ENCODE results near the gene MRPL20. TPM values are rescaled to one million over a fixed set of nuclear protein-coding genes. Genes with fewer than 3 reads are reported as not detected.

The MRPL20 gene
- total and polyA plus RNA-seq, 9 of the 15 experiments (the other 6 are each of a cell fraction or from before 2014, with no cell fraction given) = 180 to 671 (median 229) TPM

DNA sequence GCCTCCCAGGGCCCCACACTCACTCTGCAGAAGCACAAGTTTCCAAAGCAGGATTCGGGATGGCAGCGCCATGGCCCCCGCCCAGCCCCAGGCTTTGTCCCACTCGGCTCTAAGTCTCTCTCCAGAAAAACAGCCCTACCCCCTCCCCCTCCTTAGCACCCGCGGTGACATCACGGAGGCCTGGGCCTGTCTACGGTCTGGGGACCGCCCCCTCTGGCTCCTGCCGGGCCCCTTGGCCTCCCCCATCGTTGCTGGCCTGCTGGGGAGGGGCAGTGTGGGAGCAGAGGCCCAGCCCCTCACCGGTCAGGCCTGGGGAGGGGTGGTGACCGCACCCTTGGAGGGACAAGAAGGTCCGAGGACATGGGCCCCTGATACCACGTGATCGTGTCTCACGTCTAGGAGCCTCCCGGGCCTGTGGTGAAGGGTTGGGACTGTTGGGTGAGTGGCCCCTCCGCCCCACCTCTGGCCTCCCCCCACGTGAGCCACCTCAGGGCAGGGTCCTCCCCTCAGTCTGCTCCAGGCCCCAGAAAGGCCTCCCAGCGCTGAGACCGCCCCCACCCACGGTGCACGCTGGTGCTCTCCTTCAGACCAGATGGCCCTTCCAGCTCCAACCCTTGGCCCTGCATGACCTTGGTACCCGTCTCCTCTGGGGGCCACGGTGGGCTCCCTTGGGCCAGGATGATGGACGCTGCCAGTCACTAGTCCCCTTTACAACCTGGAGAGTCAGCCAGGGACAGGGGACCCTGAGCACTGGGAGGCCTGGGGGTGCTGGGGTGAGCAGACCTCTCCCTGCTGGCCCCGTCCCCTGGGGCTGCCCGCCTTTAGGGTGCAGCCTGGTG, 48.4 kb downstream of the MRPL20 start, which contains the start of gene MXRA8 (continued):
- TF ChIP-seq KDM4B (IDR thresholded peaks at IDR 0.05; ENCODE audit: borderline replicate concordance in 2 of 2, low read depth in 1 of 2) = peak in 1 of 2 experiments; percentile 44; a peak in 1 of 4 replicates
- no peak for TF ChIP-seq EP300 (IDR thresholded peaks at IDR 0.05; ENCODE audit: low read length)
- peak; percentile 44 for TF ChIP-seq PHF20 (IDR thresholded peaks at IDR 0.05; ENCODE audit: partially characterized antibody)
- TF ChIP-seq FIP1L1 (IDR thresholded peaks at IDR 0.05; ENCODE audit: low read depth, low read length, poor library complexity, severe bottlenecking) = peak; percentile 53
- TF ChIP-seq, protein P1, sequence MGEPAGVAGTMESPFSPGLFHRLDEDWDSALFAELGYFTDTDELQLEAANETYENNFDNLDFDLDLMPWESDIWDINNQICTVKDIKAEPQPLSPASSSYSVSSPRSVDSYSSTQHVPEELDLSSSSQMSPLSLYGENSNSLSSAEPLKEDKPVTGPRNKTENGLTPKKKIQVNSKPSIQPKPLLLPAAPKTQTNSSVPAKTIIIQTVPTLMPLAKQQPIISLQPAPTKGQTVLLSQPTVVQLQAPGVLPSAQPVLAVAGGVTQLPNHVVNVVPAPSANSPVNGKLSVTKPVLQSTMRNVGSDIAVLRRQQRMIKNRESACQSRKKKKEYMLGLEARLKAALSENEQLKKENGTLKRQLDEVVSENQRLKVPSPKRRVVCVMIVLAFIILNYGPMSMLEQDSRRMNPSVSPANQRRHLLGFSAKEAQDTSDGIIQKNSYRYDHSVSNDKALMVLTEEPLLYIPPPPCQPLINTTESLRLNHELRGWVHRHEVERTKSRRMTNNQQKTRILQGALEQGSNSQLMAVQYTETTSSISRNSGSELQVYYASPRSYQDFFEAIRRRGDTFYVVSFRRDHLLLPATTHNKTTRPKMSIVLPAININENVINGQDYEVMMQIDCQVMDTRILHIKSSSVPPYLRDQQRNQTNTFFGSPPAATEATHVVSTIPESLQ (CRISPR knock-in tag; IDR thresholded peaks at IDR 0.05) = peak; percentile 25; the same call in 1 of the 2 replicates
- no peak for TF ChIP-seq MTA1 (IDR thresholded peaks at IDR 0.05; ENCODE audit: borderline replicate concordance)
- TF ChIP-seq NFE2 (IDR thresholded peaks at IDR 0.05; ENCODE audit: low read depth) = no peak
- no peak for TF ChIP-seq NR4A1 (CRISPR knock-in tag; IDR thresholded peaks at IDR 0.05)
- peak; percentile 81 for TF ChIP-seq NR4A1 (tag; IDR thresholded peaks at IDR 0.05)
- TF ChIP-seq YY1 (IDR thresholded peaks at IDR 0.05; ENCODE audit: borderline replicate concordance in 1 of 3, control insufficient read depth in 1 of 3, extremely low read depth in 1 of 3, insufficient read depth in 3 of 3, insufficient read length in 1 of 3, insufficient replicate concordance in 2 of 3, low read depth in 1 of 3, low read length in 2 of 3) = peak in 1 of 3 experiments; percentile 3
- no peak for TF ChIP-seq POLR3A (IDR thresholded peaks at IDR 0.05; ENCODE audit: borderline replicate concordance, extremely low read depth, insufficient read depth, insufficient read length)
- TF ChIP-seq CCAR2 (IDR thresholded peaks at IDR 0.05; ENCODE audit: low read depth, low read length) = no peak
- TF ChIP-seq POLR2A (conservative IDR thresholded peaks at IDR 0.05) = peak; percentile 50; the same call in 1 of the 2 replicates
- TF ChIP-seq JUND (IDR thresholded peaks at IDR 0.05; ENCODE audit: borderline replicate concordance, low read depth, low read length) = peak; percentile 76; the same call in 1 of the 2 replicates
- TF ChIP-seq JUND (tag; IDR thresholded peaks at IDR 0.05; ENCODE audit: borderline replicate concordance, low read depth, low read length) = peak; percentile 44; the same call in 1 of the 3 replicates
- TF ChIP-seq ESRRA (IDR thresholded peaks at IDR 0.05; ENCODE audit: borderline replicate concordance, low read depth) = peak; percentile 75
- no peak for TF ChIP-seq BACH1 (tag; IDR thresholded peaks at IDR 0.05)
- peak; percentile 56; the same call in 1 of the 2 replicates for TF ChIP-seq CTBP1 (IDR thresholded peaks at IDR 0.05; ENCODE audit: borderline replicate concordance)
- TF ChIP-seq, protein P2, sequence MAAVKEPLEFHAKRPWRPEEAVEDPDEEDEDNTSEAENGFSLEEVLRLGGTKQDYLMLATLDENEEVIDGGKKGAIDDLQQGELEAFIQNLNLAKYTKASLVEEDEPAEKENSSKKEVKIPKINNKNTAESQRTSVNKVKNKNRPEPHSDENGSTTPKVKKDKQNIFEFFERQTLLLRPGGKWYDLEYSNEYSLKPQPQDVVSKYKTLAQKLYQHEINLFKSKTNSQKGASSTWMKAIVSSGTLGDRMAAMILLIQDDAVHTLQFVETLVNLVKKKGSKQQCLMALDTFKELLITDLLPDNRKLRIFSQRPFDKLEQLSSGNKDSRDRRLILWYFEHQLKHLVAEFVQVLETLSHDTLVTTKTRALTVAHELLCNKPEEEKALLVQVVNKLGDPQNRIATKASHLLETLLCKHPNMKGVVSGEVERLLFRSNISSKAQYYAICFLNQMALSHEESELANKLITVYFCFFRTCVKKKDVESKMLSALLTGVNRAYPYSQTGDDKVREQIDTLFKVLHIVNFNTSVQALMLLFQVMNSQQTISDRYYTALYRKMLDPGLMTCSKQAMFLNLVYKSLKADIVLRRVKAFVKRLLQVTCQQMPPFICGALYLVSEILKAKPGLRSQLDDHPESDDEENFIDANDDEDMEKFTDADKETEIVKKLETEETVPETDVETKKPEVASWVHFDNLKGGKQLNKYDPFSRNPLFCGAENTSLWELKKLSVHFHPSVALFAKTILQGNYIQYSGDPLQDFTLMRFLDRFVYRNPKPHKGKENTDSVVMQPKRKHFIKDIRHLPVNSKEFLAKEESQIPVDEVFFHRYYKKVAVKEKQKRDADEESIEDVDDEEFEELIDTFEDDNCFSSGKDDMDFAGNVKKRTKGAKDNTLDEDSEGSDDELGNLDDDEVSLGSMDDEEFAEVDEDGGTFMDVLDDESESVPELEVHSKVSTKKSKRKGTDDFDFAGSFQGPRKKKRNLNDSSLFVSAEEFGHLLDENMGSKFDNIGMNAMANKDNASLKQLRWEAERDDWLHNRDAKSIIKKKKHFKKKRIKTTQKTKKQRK (IDR thresholded peaks at IDR 0.05; ENCODE audit: borderline replicate concordance, low read depth, low read length) = no peak
- no peak for TF ChIP-seq SMAD1 (IDR thresholded peaks at IDR 0.05; ENCODE audit: low read depth, low read length, partially characterized antibody)
- peak; percentile 97 for TF ChIP-seq TOE1 (IDR thresholded peaks at IDR 0.05; ENCODE audit: borderline replicate concordance)
- no peak for TF ChIP-seq TOE1 (CRISPR knock-in tag; IDR thresholded peaks at IDR 0.05; ENCODE audit: borderline replicate concordance, low read depth)
